Aorta (tissue), 5 donors: ENCODE data around the gene FNIP1. TPM values are rescaled to one million over a fixed set of nuclear protein-coding genes. Genes with fewer than 3 reads are reported as not detected.
"Not testable (repeated sequence)": the region's sequence is repeated elsewhere in the genome, so short reads cannot be mapped to it uniquely, and the experiment has no call there.

Source experiments
- ATAC-seq: fragments of 200-7000 bp; cut with Tn5 transposase; one replicate; pipeline ENCODE4 v1.9.1; 2022; ENCODE audit warnings: moderate library complexity; ENCODE audit not compliant: low FRiP score
- DNase-seq, 2 donors: peaks; one replicate each; pipeline ENCODE4 v3.0.0-alpha.2; 2020
- H3K27ac ChIP-seq, 2 donors: one replicate each; pipeline ENCODE4 v1.5.1; 2013; ENCODE audit warnings: low read length in 2 of 2, mild to moderate bottlenecking in 2 of 2, moderate library complexity in 2 of 2, control low read depth in 1 of 2, inconsistent platforms in 1 of 2, low read depth in 1 of 2
- H3K27me3 ChIP-seq, 2 donors: one replicate each; pipeline ENCODE4 v1.6.1; 2013; ENCODE audit warnings: control low read depth in 1 of 2, low read length in 1 of 2, mild to moderate bottlenecking in 1 of 2, moderate library complexity in 1 of 2; ENCODE audit not compliant: insufficient read depth in 2 of 2, control insufficient read depth in 1 of 2
- H3K36me3 ChIP-seq, 2 donors: one replicate each; pipeline ENCODE4 v1.6.1; 2013; ENCODE audit warnings: control low read depth in 1 of 2, low read length in 1 of 2, mild to moderate bottlenecking in 1 of 2; ENCODE audit not compliant: insufficient read depth in 2 of 2, control insufficient read depth in 1 of 2
- H3K4me1 ChIP-seq, 2 donors: one replicate each; pipeline ENCODE4 v1.6.1; 2013; ENCODE audit warnings: low read length in 2 of 2, control low read depth in 1 of 2, mild to moderate bottlenecking in 1 of 2, moderate library complexity in 1 of 2; ENCODE audit not compliant: insufficient read depth in 2 of 2, control insufficient read depth in 1 of 2
- H3K4me3 ChIP-seq, 2 donors: one replicate each; pipeline ENCODE4 v1.5.1; 2013; ENCODE audit warnings: low read length in 2 of 2, control low read depth in 1 of 2, mild to moderate bottlenecking in 1 of 2
- H3K9me3 ChIP-seq: one replicate; pipeline ENCODE4 v1.6.1; 2013; ENCODE audit warnings: mild to moderate bottlenecking, low read length; ENCODE audit not compliant: control insufficient read depth
- WGBS, 2 donors: extraction: QIAGEN DNeasy Blood & Tissue Kit; methylation state at CpG; one replicate each; pipeline ENCODE4 v1.1.7; 2013; 5-methylcytosine and 5-hydroxymethylcytosine counted together
- intact Hi-C, 2 donors: fragments of 100-400 bp; cut with DNase I; formaldehyde crosslinking; loops; one replicate each; pipeline versions ENCODE4 v1.14.2 to v1.15.0; 2022
- polyA plus RNA-seq, 2 donors: library from polyadenylated mRNA; stranded (reverse); fragments of 200-250 nt; gene quantifications; one replicate each; pipeline ENCODE4 v1.2.3, GENCODE V29; 2013
- total RNA-seq, 2 donors: library from RNA; stranded (reverse); fragmentation: NEBNext Ultra II Directional; extraction: Animal tissue kit (Norgen Biotek cat#: 25700); gene quantifications; one replicate each; pipeline ENCODE4 v1.2.1, GENCODE V29; 2021
- donor health status: healthy with polysubstance abuse.
- donor health status: Bipolar disorder and iron deficiency.
- donor health status: DM: no; HTN: no; CAD: no.
- donor health status: DM: no; HTN: no; CAD: no.
- donor health status: DM: yes; HTN: yes; CAD: no.

FNIP1 gene
- total and polyA plus RNA-seq, 4 donors: 4.0 to 50.0 (median 24.6) TPM

DNA sequence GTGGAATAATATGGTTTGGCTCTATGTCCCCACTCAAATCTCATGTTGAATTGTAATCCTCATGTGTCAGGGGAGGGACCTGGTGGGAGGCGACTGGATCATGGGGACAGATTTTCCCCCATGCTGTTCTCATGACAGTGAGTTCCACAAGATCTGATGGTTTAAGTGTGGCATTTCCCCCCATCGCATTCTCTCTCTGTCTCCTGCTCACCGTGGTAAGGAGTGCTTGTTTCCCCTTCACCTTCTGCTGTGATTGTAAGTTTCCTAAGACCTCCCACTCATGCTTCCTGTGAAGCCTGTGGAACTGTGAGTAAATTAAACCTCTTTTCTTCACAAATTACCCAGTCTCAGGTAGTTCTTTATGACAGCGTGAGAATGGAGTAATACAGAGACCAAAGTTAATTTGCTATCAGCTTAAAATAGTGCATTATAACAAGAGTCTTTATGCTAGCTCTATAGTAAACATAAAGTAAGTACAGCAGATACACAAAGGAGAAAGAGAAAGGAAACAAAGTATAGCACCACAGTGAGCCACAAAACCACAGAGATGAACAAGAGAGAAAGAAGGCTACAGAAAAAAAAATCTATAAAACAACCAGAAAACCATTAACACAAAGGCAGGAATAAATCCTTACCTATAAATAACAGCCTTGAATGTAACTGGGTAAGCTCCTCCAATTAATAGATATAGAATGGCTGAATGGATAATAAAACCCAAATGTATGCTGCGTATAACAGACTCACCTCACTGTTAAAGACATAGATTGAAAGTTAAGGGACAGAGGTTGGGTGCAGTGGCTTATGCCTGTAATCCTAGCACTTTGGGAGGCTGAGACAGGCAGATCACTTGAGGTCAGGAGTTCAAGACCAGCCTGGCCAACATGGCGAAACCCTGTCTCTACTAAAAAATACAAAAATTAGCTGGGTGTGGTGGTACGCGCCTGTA, 201.5 kb downstream of the FNIP1 start:
- ATAC-seq (no peak), DNase-seq (no peak)
- Histone ChIP-seq H3K9me3 (no peaks in the 10 kb centered on the region), H3K27ac (no peak overlapping the region), H3K27me3 (no peaks in the 10 kb centered on the region), H3K4me3 (no peak overlapping the region), H3K4me1 (no peaks in the 10 kb centered on the region), H3K36me3 (no peaks in the 10 kb centered on the region)
- intact Hi-C loops: no loop called here
- WGBS, 2 donors: 93 to 96% methylated on average over 8 of the region's 8 CpGs

DNA sequence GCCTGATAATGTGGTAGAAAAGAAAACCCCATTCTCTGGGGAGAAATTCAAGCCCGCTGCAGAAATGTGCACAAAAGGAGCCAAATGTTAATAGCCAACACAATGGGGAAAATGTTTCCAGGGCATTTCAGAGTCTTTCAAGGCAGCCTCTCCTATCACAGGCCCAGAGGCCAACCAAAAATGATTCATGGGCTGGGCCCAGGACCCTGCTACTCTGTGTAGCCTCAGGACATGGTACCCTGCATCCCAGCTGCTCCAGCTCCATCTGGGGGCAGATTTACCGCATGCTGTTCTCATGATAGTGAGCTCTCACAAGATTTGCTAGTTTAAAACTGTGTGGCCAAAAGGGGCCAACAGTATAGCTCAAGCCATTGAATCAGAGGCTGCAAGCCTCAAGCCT, 202.9 kb downstream of the FNIP1 start:
- H3K4me3 ChIP-seq: no peak overlapping the region
- H3K27me3 ChIP-seq: no peaks in the 10 kb centered on the region
- ATAC-seq (no peak), DNase-seq (no peak)
- no peaks in the 10 kb centered on the region for H3K9me3 ChIP-seq
- H3K27ac ChIP-seq: no peak overlapping the region
- intact Hi-C loops: no loop called here
- no peaks in the 10 kb centered on the region for H3K36me3 ChIP-seq
- no peaks in the 10 kb centered on the region for H3K4me1 ChIP-seq
- WGBS, 2 donors: 65 to 71% methylated on average over 2 of the region's 2 CpGs

DNA sequence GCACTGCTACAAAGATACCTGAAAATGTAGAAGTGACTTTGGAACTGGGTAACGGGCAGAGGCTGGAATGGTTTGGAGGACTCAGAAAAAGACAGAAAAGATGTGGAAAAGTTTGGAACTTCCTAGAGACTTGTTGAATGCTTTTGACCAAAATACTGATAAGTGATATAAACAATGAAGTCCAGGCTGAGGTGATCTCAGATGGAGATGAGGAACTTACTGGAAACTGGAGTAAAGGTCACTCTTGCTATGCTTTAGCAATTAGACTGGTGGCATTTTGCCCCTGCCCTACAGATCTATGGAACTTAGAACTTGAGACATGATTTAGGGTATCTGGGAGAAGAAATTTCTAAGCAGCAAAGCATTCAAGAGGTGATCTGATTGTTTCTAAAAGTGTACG, 203.4 kb downstream of the FNIP1 start:
- H3K9me3 ChIP-seq, H3K4me3 ChIP-seq, H3K36me3 ChIP-seq, ATAC-seq, H3K27ac ChIP-seq, H3K27me3 ChIP-seq, DNase-seq, H3K4me1 ChIP-seq, intact Hi-C loops: not testable (repeated sequence)
- 43 to 59% methylated on average over 2 of the region's 2 CpGs for WGBS, 2 donors

Other genes with a start within 250 kb of the FNIP1 start
- gene RAPGEF6, start 161.8 kb downstream of the FNIP1 start, total RNA-seq: 10 to 100 TPM; 26.1 to 26.6 TPM
- 1 to 10 TPM; 2.1 to 4.1 TPM for gene RAPGEF6, start 161.8 kb downstream of the FNIP1 start, polyA plus RNA-seq
- 1 to 10 TPM; 1.2 to 3.4 TPM for gene MEIKIN, start 148.6 kb upstream of the FNIP1 start, total RNA-seq
- gene MEIKIN, start 148.6 kb upstream of the FNIP1 start, polyA plus RNA-seq: not detected
- gene ACSL6, start 214.6 kb upstream of the FNIP1 start, total RNA-seq: 1 to 10 TPM in 1 of 2 donors, under 1 TPM in 1; 0.42 to 2.3 TPM
- gene ACSL6, start 214.6 kb upstream of the FNIP1 start, polyA plus RNA-seq: under 1 TPM; 0.03 to 0.13 TPM